ENCODE results near the gene ADGRV1.

GRCh38 chr5:91111473-91112238 lies 553.1 kb downstream of the ADGRV1 start:
- no peak for TF ChIP-seq CTCF (IDR thresholded peaks at IDR 0.05)
- no peak for TF ChIP-seq POLR2AphosphoS5 (IDR thresholded peaks at IDR 0.05)

Data from prostate gland (tissue), 2 donors.